HepG2 (cell line): ENCODE results near the gene MARK2. TPM values are rescaled to one million over a fixed set of nuclear protein-coding genes. Genes with fewer than 3 reads are reported as not detected.
A peak's percentile ranks its signal among the peaks of the same experiment; 100 is the strongest.

Experiments
- CENPBD1 ChIP-seq: sonication (generic); formaldehyde crosslinking; IDR thresholded peaks from 2 replicates; pipeline ENCODE4 v1.8.0; 2022; ENCODE audit warnings: missing genetic modification reagents, low read depth, mild to moderate bottlenecking, borderline replicate concordance
- CREB3 ChIP-seq: sonication (generic); formaldehyde crosslinking; IDR thresholded peaks from 2 replicates; pipeline ENCODE4 v1.5.0; 2020; ENCODE audit warnings: missing genetic modification reagents
- FOXP4 ChIP-seq: sonication (generic); formaldehyde crosslinking; IDR thresholded peaks from 2 replicates; pipeline ENCODE4 v1.4.0; 2020; ENCODE audit warnings: missing genetic modification reagents
- REXO4 ChIP-seq: sonication (generic); formaldehyde crosslinking; IDR thresholded peaks from 2 replicates; pipeline ENCODE4 v1.8.0; 2022; ENCODE audit warnings: missing genetic modification reagents, mild to moderate bottlenecking, borderline replicate concordance
- TFAP4 ChIP-seq: sonication (generic); IDR thresholded peaks from 2 replicates; pipeline ENCODE4 v1.6.1; 2016; ENCODE audit warnings: low read depth, borderline replicate concordance
- TFE3 ChIP-seq: IDR thresholded peaks from 2 replicates; pipeline ENCODE4 v1.6.1; 2016
- TSC22D2 ChIP-seq: sonication (generic); formaldehyde crosslinking; IDR thresholded peaks from 2 replicates; pipeline ENCODE4 v1.5.1; 2020; ENCODE audit warnings: missing genetic modification reagents, mild to moderate bottlenecking, borderline replicate concordance
- ZBTB40 ChIP-seq, 2 experiments: fragments of 450-650 bp in 1 of 2; sonication (generic) in 1 of 2; formaldehyde crosslinking in 1 of 2; IDR thresholded peaks; 2 replicates each; pipeline versions ENCODE4 v1.6.1 to v1.8.0; 2016 to 2022; ENCODE audit warnings: antibody characterized with exemption in 1 of 2, mild to moderate bottlenecking in 1 of 2, missing genetic modification reagents in 1 of 2
- ZFX ChIP-seq: sonication (generic); formaldehyde crosslinking; IDR thresholded peaks from 2 replicates; pipeline ENCODE4 v1.4.0; 2020; ENCODE audit warnings: mild to moderate bottlenecking, low read depth, missing genetic modification reagents, moderate library complexity
- ZNF614 ChIP-seq: IDR thresholded peaks from 2 replicates; pipeline ENCODE4 v1.6.1; 2018; ENCODE audit warnings: missing biosample characterization, missing genetic modification reagents, inconsistent platforms, borderline replicate concordance
- polyA plus RNA-seq, 8 experiments: library from polyadenylated mRNA; depleted of rRNA in 3 of 8; stranded (reverse) in 7 of 8; unstranded in 1 of 8; fragments of >200 nt; fragmentation: Illumina TruSeq in 4 of 8; extraction: Trizol in 4 of 8; gene quantifications; 2 replicates each; pipeline versions ENCODE4 v1.2.1 to v1.2.3, GENCODE V29; 2011 to 2016; ENCODE audit warnings: low read depth in 4 of 8, missing spikeins in 1 of 8, mixed read lengths in 1 of 8; ENCODE audit not compliant: insufficient read depth in 1 of 8
- total RNA-seq, 5 experiments: library from RNA; depleted of rRNA; stranded (reverse); fragments of >200 nt; fragmentation: Illumina TruSeq; extraction: Trizol; gene quantifications; 2 replicates each; pipeline ENCODE4 v1.2.3, GENCODE V29; 2016; ENCODE audit warnings: low read depth in 1 of 5

Gene MARK2
- total and polyA plus RNA-seq, 2 of the 13 experiments (the other 11 are each of a cell fraction or from before 2014, with no cell fraction given): 13.5 to 13.9 TPM

- TF ChIP-seq TFAP4 (no peak), CENPBD1 (CRISPR knock-in tag) (no peak), ZBTB40 (IDR thresholded peaks at IDR 0.05) (no peak), ZBTB40 (CRISPR knock-in tag; IDR thresholded peaks at IDR 0.05) (peak; percentile 70), ZFX (peak; percentile 37), FOXP4 (CRISPR knock-in tag) (0 out of 2 replicates have a peak, but pooled peaks have one; percentile 34), TFE3 (CRISPR knock-in tag) (no peak; the same call in 1 of the 2 replicates), ZNF614 (CRISPR knock-in tag) (peak; percentile 45; the same call in 1 of the 2 replicates), REXO4 (CRISPR knock-in tag) (no peak), TSC22D2 (CRISPR knock-in tag) (0 out of 2 replicates have a peak, but pooled peaks have one; percentile 17), CREB3 (CRISPR knock-in tag) (no peak)
Measured at GRCh38 chr11:63919267-63920125, 80.6 kb downstream of the MARK2 start (continued).
